ENCODE results near the gene FRK. TPM values are rescaled to one million over a fixed set of nuclear protein-coding genes. Genes with fewer than 3 reads are reported as not detected.

The FRK gene
- polyA plus RNA-seq, 1 donor (not counting 4 experiments of a cell fraction or from before 2014, with no cell fraction given): 2.4 TPM

DNA sequence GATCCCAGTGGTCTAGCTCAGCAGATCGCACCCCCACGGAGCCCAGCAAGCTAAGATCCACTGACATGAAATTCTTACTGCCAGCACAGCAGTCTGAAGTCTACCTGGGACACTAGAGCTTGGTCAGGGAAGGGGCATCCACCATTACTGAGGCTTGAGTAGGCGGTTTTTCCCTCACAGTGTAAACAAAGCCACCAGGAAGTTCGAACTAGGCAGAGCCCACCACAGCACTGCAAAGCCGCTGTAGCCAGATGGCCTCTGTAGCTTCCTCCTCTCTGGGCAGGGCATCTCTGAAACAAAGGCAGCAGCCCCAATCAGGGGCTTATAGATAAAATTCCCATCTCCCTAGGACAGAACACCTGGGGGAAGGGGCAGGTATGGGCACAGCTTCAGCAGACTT, 18.8 kb downstream of the FRK start:
- H3K9me3 ChIP-seq (ENCODE audit: control insufficient read depth, low read depth, low read length): no peaks in the 10 kb centered on the region
- H3K36me3 ChIP-seq (ENCODE audit: control insufficient read depth in 2 of 2, extremely low read depth in 1 of 2, insufficient read depth in 2 of 2, low read length in 2 of 2): no peaks in the 10 kb centered on the region
- no peaks in the 10 kb centered on the region for H3K79me2 ChIP-seq (ENCODE audit: control insufficient read depth, insufficient read depth, low read length)
- H2AFZ ChIP-seq (ENCODE audit: control insufficient read depth, low read length): no peak overlapping the region
- no peaks in the 10 kb centered on the region for H3K27me3 ChIP-seq (ENCODE audit: control insufficient read depth, extremely low read depth, insufficient read depth, low read length)
- DNase-seq (ENCODE audit: low read depth, low spot score) (no peak), FAIRE-seq (no peak)
- no peaks in the 10 kb centered on the region for H3K4me1 ChIP-seq (ENCODE audit: control insufficient read depth, extremely low read depth, insufficient read depth, low read length)
- no peak for TF ChIP-seq CTCF (optimal IDR thresholded peaks at IDR 0.05 in 1 of 3, IDR thresholded peaks at IDR 0.05 in 1 of 3, conservative IDR thresholded peaks at IDR 0.05 in 1 of 3; ENCODE audit: extremely low read depth in 1 of 3, insufficient read depth in 2 of 3, low read length in 3 of 3)
- no peak overlapping the region for H3K9ac ChIP-seq (ENCODE audit: control insufficient read depth, extremely low read depth, insufficient read depth, low read length)
- H3K9me1 ChIP-seq (ENCODE audit: control insufficient read depth, extremely low read depth, insufficient read depth, low read length): no peaks in the 10 kb centered on the region
- no peak overlapping the region for H3K4me3 ChIP-seq (ENCODE audit: control insufficient read depth in 2 of 3, extremely low read depth in 1 of 3, insufficient read depth in 2 of 3, low read depth in 1 of 3, low read length in 3 of 3)
- no peaks in the 10 kb centered on the region for H4K20me1 ChIP-seq (ENCODE audit: control insufficient read depth, extremely low read depth, insufficient read depth, low read length)
- H3K4me2 ChIP-seq (ENCODE audit: control insufficient read depth, extremely low read depth, insufficient read depth, low read depth, low read length): no peak overlapping the region
- dilution Hi-C loops (cut with MboI; ENCODE audit: extremely low pct_ligation_motif_present, low sequenced_read_pairs): no loop called here
- H3K27ac ChIP-seq (ENCODE audit: control insufficient read depth, insufficient read depth, low read length): no peak overlapping the region

DNA sequence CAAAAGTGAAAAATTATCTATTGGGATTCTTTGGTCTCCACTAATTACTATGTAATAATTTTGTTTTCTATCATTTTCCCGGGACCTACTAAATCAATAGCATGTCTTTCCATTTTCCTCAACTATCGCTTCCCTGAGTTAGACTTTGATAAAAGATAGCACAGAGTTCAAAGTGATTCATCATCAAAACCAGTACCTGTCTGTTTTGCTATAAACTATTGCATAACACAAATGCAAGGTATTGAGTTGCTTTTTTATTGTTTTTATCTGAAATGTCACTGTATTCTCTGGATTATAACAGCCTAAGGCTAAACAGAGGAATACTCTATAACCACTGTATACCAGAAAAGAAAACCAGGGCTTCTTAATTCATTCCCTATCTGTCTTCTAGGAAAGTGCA, 19.7 kb downstream of the FRK start:
- H3K9ac ChIP-seq (ENCODE audit: control insufficient read depth, extremely low read depth, insufficient read depth, low read length): no peak overlapping the region
- no peaks in the 10 kb centered on the region for H3K79me2 ChIP-seq (ENCODE audit: control insufficient read depth, insufficient read depth, low read length)
- H3K9me3 ChIP-seq (ENCODE audit: control insufficient read depth, low read depth, low read length): no peaks in the 10 kb centered on the region
- no peak for TF ChIP-seq EZH2 (IDR thresholded peaks at IDR 0.05; ENCODE audit: low read length)
- TF ChIP-seq CTCF (optimal IDR thresholded peaks at IDR 0.05 in 1 of 3, IDR thresholded peaks at IDR 0.05 in 1 of 3, conservative IDR thresholded peaks at IDR 0.05 in 1 of 3; ENCODE audit: extremely low read depth in 1 of 3, insufficient read depth in 2 of 3, low read length in 3 of 3): no peak
- dilution Hi-C loops (cut with MboI; ENCODE audit: extremely low pct_ligation_motif_present, low sequenced_read_pairs): no loop called here
- no peak overlapping the region for H2AFZ ChIP-seq (ENCODE audit: control insufficient read depth, low read length)
- peaks cover 7% of the 10 kb centered on the region for H3K4me1 ChIP-seq (ENCODE audit: control insufficient read depth, extremely low read depth, insufficient read depth, low read length)
- DNase-seq (ENCODE audit: low read depth, low spot score) (no peak), FAIRE-seq (no peak)
- H3K27me3 ChIP-seq (ENCODE audit: control insufficient read depth, extremely low read depth, insufficient read depth, low read length): no peaks in the 10 kb centered on the region
- H3K4me2 ChIP-seq (ENCODE audit: control insufficient read depth, extremely low read depth, insufficient read depth, low read depth, low read length): no peak overlapping the region
- H3K36me3 ChIP-seq (ENCODE audit: control insufficient read depth in 2 of 2, extremely low read depth in 1 of 2, insufficient read depth in 2 of 2, low read length in 2 of 2): no peaks in the 10 kb centered on the region
- no peak overlapping the region for H3K4me3 ChIP-seq (ENCODE audit: control insufficient read depth in 2 of 3, extremely low read depth in 1 of 3, insufficient read depth in 2 of 3, low read depth in 1 of 3, low read length in 3 of 3)
- no peaks in the 10 kb centered on the region for H4K20me1 ChIP-seq (ENCODE audit: control insufficient read depth, extremely low read depth, insufficient read depth, low read length)
- H3K27ac ChIP-seq (ENCODE audit: control insufficient read depth, insufficient read depth, low read length): no peak overlapping the region
- no peaks in the 10 kb centered on the region for H3K9me1 ChIP-seq (ENCODE audit: control insufficient read depth, extremely low read depth, insufficient read depth, low read length)

Measured in keratinocyte (primary cell).